Choroid plexus epithelial cell (primary cell): Measurements from ENCODE around the gene SH3RF1.

Experiments
- DNase-seq: peaks from one replicate; pipeline ENCODE4 v3.0.0-alpha.2; 2010; ENCODE audit warnings: low read depth
- H3K4me3 ChIP-seq: 2 replicates; pipeline ENCODE4 v1.5.1; 2011; ENCODE audit warnings: low read depth, mild to moderate bottlenecking, control low read depth, low read length, moderate library complexity
- CTCF ChIP-seq: conservative IDR thresholded peaks from 2 replicates; pipeline ENCODE4 v1.5.1; 2011; ENCODE audit warnings: low read depth, mild to moderate bottlenecking, control low read depth, inconsistent platforms, low read length, moderate library complexity

Gene SH3RF1

GRCh38 chr4:169154121-169154520 lies 116.6 kb downstream of the SH3RF1 start:
- DNase-seq, result no peak
- H3K4me3 ChIP-seq, result no peak overlapping the region
- TF ChIP-seq CTCF, result no peak

GRCh38 chr4:169153481-169154087 lies 117.2 kb downstream of the SH3RF1 start:
- no peak overlapping the region for H3K4me3 ChIP-seq
- DNase-seq, result no peak
- TF ChIP-seq CTCF, result no peak

- DNase-seq, result no peak
- peak; percentile 40 for TF ChIP-seq CTCF
- H3K4me3 ChIP-seq, result no peak overlapping the region
Observed at GRCh38 chr4:169152899-169153298, 117.9 kb downstream of the SH3RF1 start.

- no peak for DNase-seq
- TF ChIP-seq CTCF, result no peak
- H3K4me3 ChIP-seq, result no peak overlapping the region
Observed at GRCh38 chr4:169152098-169152497, 118.7 kb downstream of the SH3RF1 start.

GRCh38 chr4:169151671-169152070 lies 119.1 kb downstream of the SH3RF1 start:
- no peak overlapping the region for H3K4me3 ChIP-seq
- TF ChIP-seq CTCF, result no peak
- DNase-seq, result peak; percentile 59

GRCh38 chr4:169150806-169151205 lies 120.0 kb downstream of the SH3RF1 start:
- no peak overlapping the region for H3K4me3 ChIP-seq
- peak; percentile 66 for DNase-seq
- TF ChIP-seq CTCF, result no peak

GRCh38 chr4:169148885-169149284 lies 121.9 kb downstream of the SH3RF1 start:
- no peak for DNase-seq
- no peak overlapping the region for H3K4me3 ChIP-seq
- no peak for TF ChIP-seq CTCF
